ENCODE results near the gene PLXNA3.

- TF ChIP-seq CTCF (IDR thresholded peaks at IDR 0.05) (no peak), EZH2phosphoT487 (IDR thresholded peaks at IDR 0.05) (no peak), EZH2 (IDR thresholded peaks at IDR 0.05) (no peak)
Observed at GRCh38 chrX:154486396-154487207, 28.5 kb downstream of the PLXNA3 start, which contains the start of gene UBL4A.

Measured in neural progenitor cell (in vitro differentiated cells).